Hepatocyte (in vitro differentiated cells): ENCODE data around the gene PGC.

ENCODE experiments used
- CTCF ChIP-seq: fragments of 200-600 bp; sonication (generic); IDR thresholded peaks from 2 replicates; pipeline ENCODE4 v1.5.1; 2016; ENCODE audit warnings: antibody characterized with exemption, mild to moderate bottlenecking; ENCODE audit not compliant: poor library complexity
- EZH2 ChIP-seq: fragments of 200-600 bp; sonication (generic); IDR thresholded peaks from 2 replicates; pipeline ENCODE4 v1.6.1; 2016; ENCODE audit warnings: antibody characterized with exemption, mild to moderate bottlenecking, borderline replicate concordance
- EZH2phosphoT487 ChIP-seq: fragments of 200-600 bp; sonication (generic); IDR thresholded peaks from one replicate; pipeline ENCODE4 v1.6.1; 2018; ENCODE audit warnings: antibody characterized with exemption, mild to moderate bottlenecking, low read depth, moderate library complexity; ENCODE audit not compliant: unreplicated experiment, severe bottlenecking

- no peak for TF ChIP-seq EZH2phosphoT487
- TF ChIP-seq CTCF: no peak
- TF ChIP-seq EZH2: no peak
Observed at GRCh38 chr6:41728073-41728936, 18.9 kb downstream of the PGC start.
